Fibroblast of the conjunctiva (primary cell): ENCODE results near the gene ACP7.
"Not testable (repeated sequence)": the region's sequence is repeated elsewhere in the genome, so short reads cannot be mapped to it uniquely, and the experiment has no call there.

Experiments used
- DNase-seq: peaks from one replicate; pipeline ENCODE4 v3.0.0-alpha.2; 2010; ENCODE audit warnings: low read depth

ACP7 gene

GRCh38 chr19:39083983-39084731 lies at the start of gene ACP7:
TSS of gene ACP7 (plus strand) at chr19:39084368. CDS start at chr19:39085270, 902 bp downstream.
- no peak for DNase-seq

GRCh38 chr19:39036581-39036980 lies 47.6 kb upstream of the ACP7 start:
- DNase-seq, result no peak

- DNase-seq, result no peak
These were observed 47.0 kb upstream of the ACP7 start for GRCh38 chr19:39037194-39037593.

GRCh38 chr19:39038098-39038497 lies 46.1 kb upstream of the ACP7 start:
- DNase-seq, result no peak

- no peak for DNase-seq
These were observed 38.7 kb upstream of the ACP7 start for GRCh38 chr19:39045506-39045905.

- no peak for DNase-seq
These were observed 37.9 kb upstream of the ACP7 start for GRCh38 chr19:39046037-39046821.

GRCh38 chr19:39047073-39047472 lies 37.1 kb upstream of the ACP7 start:
- no peak for DNase-seq

- no peak for DNase-seq
These were observed 31.9 kb upstream of the ACP7 start for GRCh38 chr19:39052243-39052746.

- DNase-seq, result no peak
These were observed 31.3 kb upstream of the ACP7 start for GRCh38 chr19:39052846-39053245.

GRCh38 chr19:39053276-39054090 lies 30.7 kb upstream of the ACP7 start:
- DNase-seq, result no peak

- DNase-seq, result no peak
These were observed 30.1 kb upstream of the ACP7 start for GRCh38 chr19:39054091-39054470.

- no peak for DNase-seq
These were observed 26.6 kb upstream of the ACP7 start for GRCh38 chr19:39057615-39058014.

- DNase-seq, result no peak
These were observed 24.9 kb upstream of the ACP7 start for GRCh38 chr19:39059302-39059701.

- DNase-seq, result no peak
These were observed 24.0 kb upstream of the ACP7 start for GRCh38 chr19:39060171-39060570.

- DNase-seq, result no peak
These were observed 19.8 kb upstream of the ACP7 start for GRCh38 chr19:39064405-39064804.

- DNase-seq, result no peak
These were observed 18.2 kb upstream of the ACP7 start for GRCh38 chr19:39065928-39066327.

GRCh38 chr19:39067104-39067503 lies 17.1 kb upstream of the ACP7 start:
- DNase-seq, result no peak

- DNase-seq, result not testable (repeated sequence)
These were observed 15.9 kb upstream of the ACP7 start for GRCh38 chr19:39068259-39068658.

- no peak for DNase-seq
These were observed 13.3 kb upstream of the ACP7 start for GRCh38 chr19:39070888-39071287.

GRCh38 chr19:39074205-39074692 lies 9.9 kb upstream of the ACP7 start:
- DNase-seq, result no peak

- DNase-seq, result no peak
These were observed 9.2 kb upstream of the ACP7 start for GRCh38 chr19:39074942-39075341.

- no peak for DNase-seq
These were observed 6.8 kb upstream of the ACP7 start for GRCh38 chr19:39077323-39077722.
